GM18909 (cell line): Measurements from ENCODE around the gene TMEM184C.

Experiments
- ATAC-seq: cut with Tn5 transposase; IDR thresholded peaks from one replicate; pipeline ENCODE4 v1.9.1; 2021; ENCODE audit warnings: mild to moderate bottlenecking; ENCODE audit not compliant: unreplicated experiment, poor library complexity

TMEM184C gene

DNA sequence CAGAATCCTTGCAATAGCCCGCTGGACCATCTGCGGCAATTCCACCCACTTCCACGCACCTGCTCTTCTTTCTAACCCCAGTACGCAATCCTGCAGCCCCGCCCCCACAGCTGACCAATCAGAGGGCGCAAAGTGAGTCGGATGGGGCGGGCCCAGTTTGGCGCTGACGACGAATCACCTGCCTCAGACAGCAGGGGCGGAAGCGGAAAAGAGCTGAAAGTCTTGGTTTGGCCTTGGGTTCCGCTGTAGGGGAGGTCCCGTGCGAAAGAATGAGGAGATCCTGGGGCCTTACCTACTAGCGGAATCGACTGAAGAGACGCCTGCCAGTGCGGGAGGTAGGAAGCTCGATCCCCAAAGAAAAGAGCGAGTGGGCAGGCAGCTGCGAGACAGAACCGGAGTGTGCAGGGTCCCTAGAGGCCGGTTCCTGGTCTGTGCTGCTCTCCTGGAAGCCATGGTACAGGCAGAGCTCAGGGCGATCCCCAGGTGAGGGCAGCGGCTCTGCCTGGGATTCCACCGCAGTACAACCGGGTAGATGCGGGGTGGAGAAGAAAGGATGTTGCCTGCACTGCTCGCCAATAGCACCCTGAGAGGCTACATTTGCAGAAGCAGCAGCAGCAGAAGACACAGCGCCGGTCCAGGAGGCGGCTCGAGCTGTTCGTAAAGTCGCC, at the start of gene TMEM184C:
TMEM184C (plus strand) TSS at position 225 of the 668 bp plus-strand sequence. CDS start 560 bp downstream, outside the sequence.
- peak; percentile 100 for ATAC-seq

DNA sequence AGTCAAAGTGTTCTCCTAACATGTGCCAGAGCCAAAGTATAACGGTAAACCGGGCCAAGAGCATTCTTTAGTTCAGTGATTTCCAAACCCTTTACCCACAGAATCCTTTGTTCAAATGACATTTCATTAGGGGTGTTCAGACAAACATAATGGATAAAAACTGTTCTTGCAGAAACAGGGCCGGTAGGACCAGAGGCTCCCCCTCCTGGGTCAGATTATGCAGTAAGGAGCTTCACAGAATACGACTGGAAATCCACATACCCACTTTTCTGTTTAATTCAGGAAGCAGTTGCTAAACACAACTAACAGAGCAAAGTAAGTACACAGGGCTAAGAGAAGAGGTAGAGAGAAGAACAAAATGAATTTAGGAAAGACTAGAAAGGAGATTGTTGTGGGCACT, 46.6 kb upstream of the TMEM184C start:
- ATAC-seq: no peak

DNA sequence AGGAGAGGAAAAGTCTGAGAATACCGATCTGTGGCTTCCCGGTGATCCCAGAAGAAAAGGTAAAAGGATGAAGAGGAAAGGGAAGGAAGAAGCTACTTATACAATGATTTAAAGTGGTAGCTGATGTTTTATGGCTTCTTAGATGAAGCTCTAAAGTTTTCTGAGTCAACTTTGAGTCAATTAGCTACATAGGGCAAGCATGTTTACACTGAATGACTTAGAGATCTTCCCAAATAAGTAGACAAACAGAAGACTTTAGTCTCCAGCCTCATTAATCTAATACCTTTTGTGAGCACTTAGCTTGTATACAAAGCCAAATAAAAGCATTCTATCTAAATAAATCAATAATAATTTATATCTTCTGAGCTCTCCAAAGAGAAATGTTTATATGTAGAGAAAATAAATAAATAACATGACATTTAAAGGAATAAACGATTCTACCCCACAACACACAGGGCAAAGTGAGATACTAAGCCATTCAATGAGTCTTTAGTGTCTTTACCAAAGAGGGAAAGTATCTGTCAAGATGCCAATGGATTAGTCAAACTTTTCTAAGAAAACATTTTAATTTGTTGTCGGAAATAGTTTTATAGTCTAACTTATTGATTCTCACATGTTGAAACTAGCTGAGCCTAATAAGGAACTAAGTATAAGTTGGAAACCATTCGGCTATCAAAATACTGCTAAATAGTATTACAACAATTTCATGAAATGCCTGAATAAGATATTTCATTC, 46.0 kb upstream of the TMEM184C start:
- no peak for ATAC-seq

DNA sequence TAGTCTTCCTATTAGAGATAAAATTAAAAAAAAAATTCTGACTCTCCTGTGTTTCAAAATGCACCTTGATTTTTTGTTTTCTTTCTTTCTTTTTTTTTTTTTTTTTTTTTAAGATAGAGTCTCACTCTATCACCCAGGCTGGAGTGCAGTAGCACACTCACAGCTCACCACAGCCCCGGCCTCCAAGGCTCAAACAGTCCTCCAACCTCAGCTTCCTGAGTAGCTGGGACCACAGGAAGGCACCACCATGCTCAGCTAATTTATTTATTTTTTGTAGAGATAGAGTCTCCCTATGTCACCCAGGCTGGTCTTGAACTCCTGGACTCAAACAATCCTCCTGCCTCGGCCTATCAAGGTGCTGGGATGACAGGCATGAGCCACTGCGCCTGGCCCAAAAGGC, 41.1 kb upstream of the TMEM184C start:
- no peak for ATAC-seq

DNA sequence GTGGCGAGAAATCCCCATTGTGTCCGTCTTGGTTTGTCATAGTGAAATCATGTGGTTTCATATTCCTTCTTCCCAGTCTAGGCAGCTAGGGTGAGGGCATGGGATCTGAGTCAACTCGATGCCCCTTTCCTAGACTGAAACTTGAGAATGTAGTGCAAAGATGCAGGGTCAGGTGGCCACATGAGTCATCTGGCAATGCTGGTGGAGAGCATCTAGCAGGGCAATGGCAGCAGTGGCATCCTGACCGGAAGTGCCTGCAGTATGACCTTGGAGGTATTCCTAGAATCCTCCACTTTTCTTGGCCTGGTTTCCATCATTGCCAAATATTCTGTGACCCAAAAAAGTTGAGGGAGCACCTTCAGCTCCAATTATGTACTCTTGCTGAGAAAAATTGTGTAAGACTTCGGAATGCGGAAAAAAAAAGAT, 39.1 kb upstream of the TMEM184C start:
- ATAC-seq: no peak

DNA sequence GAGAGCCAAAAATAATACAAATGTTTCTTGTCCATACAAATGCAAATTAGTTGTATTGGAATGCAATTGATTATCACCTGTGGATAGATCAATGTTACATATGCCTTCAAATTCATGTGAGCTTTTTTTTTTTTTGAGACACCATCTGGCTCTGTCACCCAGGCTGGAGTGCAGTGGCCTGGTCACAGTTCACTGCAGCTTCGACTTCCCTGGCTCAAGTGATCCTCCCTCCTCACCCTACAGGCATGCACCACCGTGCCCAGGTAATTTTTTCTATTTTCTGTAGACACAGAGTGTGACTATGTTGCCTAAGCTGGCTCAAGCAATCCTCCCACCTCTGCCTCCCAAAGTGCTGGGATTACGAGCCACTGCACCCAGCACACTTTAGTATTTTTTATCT, 38.6 kb upstream of the TMEM184C start:
- ATAC-seq: no peak

DNA sequence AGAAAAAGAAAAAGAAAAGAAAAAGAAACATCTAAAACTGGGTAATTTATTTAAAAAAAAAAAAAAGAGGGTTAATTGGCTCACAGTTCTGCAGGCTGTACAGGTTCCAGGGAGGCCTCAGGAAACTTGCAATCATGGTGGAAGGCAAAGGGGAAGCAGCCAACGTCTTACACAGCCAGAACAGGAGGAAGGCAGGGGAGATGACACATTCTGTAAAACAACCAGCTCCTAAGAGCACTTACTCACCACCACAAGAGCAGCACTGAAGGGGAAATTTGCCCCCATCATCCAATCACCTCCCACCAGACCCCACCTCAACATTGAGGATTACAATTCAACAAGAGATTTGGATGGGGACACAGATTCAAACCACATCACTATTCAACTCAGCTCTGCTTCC, 36.8 kb upstream of the TMEM184C start:
- no peak for ATAC-seq

DNA sequence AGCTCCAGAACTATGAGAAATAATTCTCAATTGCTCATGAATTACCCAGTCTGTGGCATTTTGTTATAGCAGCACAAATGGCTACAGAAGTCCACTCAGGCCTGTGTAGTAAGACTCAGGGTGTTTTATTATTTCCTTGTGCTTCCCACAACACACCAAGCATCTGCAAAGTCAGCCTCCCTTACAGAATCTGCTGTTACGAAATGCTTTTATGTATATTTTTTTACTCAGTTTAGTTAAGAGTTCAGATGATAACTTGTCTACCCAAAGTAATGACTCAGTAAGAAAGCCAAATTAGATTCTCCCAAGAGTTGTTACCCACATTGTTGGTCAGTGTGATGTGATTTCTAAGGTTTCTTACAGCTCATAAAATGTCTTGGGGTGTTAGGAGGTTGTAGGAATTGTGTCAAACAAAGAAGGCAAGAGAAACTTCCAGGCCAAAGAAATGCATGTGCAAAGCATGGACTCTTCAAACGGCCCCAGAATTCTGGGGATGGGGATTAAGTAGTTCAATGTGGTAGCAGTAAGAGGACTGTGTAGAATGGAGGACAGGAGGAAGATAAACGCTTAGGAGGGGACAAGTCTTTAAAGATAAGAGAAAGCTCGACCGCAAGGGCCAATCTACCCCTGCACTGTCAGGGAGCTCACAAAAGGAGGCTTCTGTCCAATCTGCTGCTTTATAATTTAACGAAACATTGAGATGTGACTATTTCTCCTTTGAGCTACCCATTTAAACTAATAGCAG, 35.4 kb upstream of the TMEM184C start:
- no peak for ATAC-seq

DNA sequence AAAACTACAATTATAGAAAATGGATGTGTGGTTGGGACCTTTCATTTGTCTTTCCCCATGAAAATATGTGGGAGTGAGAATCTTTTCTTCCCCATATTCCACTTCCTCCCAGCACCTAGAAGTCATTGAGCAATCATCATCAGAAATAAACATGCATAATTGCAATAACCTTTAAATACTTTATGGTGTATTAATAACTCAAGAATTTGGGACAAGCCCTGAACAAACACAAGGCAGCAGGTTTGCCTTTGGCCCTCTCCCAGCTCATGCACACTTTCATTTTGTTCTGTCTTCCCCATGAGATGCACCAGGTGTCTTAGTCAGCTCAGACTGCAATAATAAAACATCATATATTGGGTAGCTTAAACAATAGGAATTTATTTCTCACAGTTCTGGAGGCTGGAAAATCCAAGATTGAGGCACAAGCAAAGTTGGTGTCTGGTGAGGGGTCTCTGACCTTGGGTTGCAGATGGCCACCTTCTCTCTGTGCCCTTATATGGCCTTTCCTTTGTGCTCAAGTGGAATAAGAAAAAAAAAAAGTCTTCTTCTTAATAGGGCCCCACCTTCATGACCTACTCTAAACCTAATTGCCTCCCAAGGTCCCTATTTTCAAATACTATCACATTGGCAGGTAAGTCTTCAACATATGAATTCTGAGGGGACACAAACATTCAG, 34.7 kb upstream of the TMEM184C start:
- no peak for ATAC-seq

DNA sequence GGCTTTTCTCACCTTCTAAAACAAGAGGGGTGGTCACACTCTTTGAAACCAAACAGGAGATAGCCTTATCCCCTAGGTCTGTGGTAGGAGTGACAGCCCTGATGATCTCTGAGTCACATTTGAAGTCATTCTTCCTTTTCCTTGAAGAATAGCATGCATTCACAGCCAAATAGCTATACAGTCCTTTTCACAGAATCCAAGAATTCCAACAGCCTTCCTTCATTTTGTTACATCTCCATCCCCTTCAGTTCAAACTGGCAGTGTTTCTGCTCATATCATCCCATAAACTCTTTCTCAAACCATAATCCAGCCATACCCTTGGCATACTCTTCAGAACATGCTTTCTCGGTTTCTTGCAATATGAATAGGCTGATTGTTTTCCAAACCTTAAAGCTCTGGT, 33.3 kb upstream of the TMEM184C start:
- no peak for ATAC-seq

DNA sequence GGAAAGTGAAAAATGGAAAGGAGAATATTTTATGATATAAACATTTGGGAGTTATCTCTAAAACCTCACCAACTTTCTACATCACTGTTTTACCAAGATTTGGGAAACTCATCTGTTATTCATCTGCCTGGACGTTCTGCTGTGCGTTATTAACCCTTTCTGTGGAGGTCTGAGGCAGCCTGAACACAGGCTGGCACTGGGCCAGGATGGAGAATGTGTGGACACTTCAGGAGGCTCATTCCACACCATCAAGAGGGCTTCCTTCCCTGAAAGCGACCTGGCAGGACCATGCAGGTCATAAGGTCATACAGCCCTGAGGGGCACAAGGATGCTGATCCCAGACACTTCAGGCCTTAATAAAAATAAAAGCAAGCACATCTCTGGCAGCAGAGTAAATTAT, 31.2 kb upstream of the TMEM184C start:
- no peak for ATAC-seq

DNA sequence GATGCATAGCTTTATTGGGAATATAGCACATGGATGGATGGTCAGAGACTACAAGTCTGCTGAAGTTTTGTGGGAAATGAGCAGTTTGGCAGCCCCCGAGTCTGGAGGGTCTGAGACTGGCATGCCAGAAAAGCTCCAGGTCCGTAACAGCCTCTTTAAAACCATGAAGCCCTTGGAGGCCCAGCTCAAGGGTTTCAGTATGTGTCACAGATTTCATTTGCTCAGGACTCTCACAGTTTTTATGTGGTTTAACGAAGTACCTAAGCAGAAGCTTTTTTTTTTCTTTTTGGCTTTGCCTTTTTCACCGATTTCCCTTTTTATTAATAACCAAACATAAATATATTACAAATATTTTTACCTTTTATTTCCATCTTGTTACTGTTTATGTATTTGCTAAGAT, 30.6 kb upstream of the TMEM184C start:
- ATAC-seq: peak; percentile 69

DNA sequence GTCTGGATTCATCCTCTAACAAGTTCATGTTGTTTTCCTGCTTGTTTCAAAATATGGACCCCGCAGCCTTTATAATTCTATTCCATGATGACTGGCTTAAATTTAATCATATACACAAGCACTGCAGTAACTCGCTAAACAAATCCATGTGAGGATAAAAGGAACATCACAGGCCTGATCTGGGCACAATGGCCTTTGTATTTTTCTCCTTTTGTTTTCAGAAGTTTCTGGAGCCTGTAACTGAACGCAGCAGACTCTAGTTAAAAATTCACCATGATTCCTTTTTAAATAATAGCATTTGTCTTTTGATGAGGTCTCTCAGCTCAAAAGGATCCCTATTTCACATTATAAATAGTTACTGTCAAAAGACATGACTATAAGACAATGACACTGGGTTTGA, 30.2 kb upstream of the TMEM184C start:
- ATAC-seq: no peak

DNA sequence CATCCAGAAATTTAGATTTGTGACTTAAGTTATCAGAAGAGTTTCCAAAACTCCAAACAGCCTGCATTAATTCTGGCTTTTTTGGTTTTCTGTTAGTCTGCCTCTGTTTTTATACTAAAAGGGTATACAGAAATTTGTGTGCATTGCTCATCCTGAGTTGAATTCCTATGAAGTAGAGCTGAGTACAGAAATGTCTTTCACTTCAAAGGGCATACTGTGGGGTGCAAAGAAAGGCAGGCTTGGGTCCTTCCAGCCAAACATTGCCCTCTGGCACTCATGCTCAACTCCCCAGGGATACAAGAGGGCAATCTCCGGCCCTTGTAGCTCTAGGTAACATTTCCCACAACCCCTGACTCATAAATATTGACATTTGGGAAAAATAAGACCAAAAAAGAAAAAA, 27.6 kb upstream of the TMEM184C start:
- no peak for ATAC-seq

DNA sequence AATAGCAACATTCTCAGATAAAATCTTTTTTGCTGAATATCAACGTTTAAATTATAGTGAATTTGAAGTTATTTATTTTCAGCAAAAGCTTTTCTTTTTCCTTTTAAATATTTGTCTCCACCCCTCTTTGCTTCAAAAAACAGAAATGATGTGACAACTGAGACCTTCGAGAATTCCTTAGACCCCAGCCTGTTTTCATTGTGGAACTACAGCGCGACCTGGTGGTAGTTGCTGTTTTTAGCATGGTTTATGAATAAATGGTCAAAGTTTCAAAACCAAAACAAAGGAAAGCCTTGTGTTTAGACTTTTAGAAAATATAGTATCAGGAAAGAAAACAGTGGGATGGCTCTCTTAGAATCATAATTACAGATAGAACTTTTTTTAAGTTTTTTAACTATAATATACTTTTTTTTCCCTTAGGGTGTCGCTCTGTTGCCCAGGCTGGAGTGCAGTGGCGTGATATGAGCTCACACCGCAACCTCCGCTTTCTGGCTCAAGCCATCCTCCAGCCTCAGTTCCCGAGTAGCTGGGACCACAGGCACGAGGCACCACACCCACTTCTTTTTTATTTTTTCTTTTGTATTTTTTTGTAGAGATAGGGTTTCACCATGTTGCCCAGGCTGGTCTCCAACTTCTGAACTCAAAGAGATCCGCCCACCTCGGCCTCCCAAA, 26.8 kb upstream of the TMEM184C start:
- ATAC-seq: peak; percentile 57

DNA sequence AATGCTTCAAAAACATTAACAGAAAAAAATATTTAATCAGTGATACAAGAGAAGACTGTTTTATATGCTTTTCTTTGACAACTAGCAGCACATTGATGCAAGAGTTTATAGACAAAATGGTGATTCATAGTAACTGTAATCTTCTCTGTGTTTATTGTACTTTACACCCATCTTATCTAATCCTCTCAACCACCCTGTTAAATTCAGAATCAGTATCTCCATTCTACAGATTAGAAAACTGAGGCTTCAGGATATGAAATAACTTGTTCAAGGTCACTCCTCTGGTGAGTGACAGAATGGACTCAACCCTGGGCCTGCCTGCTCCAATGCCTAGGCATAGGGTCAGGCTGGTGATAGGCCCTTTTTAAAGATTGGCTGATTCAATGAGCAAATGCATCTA, 26.1 kb upstream of the TMEM184C start:
- no peak for ATAC-seq

DNA sequence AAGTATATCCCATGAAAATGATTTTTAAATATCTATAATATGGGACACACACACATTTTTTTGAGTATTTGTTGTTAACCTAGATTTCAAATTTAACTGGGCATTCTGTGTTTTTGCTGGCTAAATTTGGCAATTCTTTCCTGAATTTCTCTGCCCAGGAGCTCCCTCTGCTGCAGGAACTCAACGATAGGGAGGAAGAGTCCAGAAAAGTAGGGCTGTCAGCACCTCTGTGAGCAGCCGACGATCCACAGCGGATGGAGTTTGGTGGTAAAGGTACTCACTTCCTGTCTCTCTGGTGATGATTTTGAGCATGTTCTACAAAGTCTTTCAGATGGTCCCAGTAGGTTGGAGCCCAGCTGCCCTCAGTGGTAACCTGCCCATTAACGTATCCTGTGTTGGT, 23.1 kb upstream of the TMEM184C start:
- no peak for ATAC-seq

DNA sequence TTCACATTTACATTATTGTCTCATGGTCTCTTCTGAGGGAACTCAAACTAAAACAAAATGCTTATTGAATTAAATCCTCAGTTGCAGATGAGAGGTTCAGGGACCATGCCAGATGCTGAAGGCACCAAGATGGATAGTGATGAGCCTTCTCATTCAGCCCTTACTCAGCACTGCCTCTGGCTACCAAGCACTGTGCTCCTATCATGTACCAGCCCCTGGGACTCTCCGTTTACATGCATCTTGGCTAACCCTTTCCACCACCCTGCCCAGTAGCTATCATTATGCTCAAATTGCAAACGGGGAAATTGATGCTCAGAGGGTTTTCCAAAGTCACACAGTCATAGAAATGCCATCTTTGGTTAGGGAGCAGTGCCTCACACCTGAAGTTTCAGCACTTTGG, 22.6 kb upstream of the TMEM184C start:
- no peak for ATAC-seq

DNA sequence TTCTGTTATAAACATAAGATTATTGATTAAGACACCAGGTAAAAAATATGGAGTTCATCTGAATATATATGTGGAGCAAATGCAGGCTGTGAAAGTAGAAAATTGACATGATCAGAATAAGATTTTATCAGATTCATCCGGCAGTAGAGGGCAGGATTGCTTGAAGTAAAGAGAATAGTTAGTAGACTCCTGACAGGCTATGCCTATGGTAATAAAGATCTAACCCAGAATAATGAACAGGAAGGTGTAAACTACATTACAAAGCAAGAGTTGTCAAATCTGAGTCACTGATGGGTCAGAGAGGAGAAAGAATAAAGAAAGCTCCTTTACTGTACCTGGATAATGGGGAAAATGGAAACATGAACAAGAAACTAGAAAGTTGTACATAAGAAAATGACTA, 20.8 kb upstream of the TMEM184C start:
- no peak for ATAC-seq

DNA sequence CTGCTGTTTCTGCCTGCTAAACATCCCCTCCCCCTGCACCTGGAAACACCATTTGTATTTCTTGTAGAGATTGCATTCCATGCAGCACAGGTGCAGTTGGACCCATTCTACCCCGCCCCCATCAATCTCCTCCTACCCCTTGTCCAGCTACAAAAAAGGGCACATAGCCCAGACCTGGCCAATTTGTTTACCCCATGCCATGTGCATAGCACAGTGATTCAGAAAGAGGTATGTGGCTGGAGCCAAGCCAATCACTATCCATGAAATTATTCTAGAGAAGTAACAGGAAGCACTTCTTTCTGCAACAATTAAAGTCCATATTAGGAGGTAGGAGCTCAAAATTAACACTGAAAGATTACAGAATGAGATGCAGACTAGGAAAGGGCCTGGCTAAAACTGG, 20.2 kb upstream of the TMEM184C start:
- no peak for ATAC-seq
